Fibroblast of mammary gland (primary cell): ENCODE data around the gene SLC13A2.

ENCODE experiments used
- DNase-seq: peaks from one replicate; pipeline ENCODE4 v3.0.0-alpha.2; 2010; ENCODE audit warnings: low read depth
- H3K4me3 ChIP-seq: 2 replicates; pipeline ENCODE4 v1.5.1; 2011; ENCODE audit warnings: low read depth, mild to moderate bottlenecking, low read length, moderate library complexity; ENCODE audit not compliant: control insufficient read depth
- CTCF ChIP-seq: conservative IDR thresholded peaks from 2 replicates; pipeline ENCODE4 v1.5.1; 2011; ENCODE audit warnings: low read depth, low read length, inconsistent platforms; ENCODE audit not compliant: control insufficient read depth, insufficient read depth

Gene SLC13A2

DNA sequence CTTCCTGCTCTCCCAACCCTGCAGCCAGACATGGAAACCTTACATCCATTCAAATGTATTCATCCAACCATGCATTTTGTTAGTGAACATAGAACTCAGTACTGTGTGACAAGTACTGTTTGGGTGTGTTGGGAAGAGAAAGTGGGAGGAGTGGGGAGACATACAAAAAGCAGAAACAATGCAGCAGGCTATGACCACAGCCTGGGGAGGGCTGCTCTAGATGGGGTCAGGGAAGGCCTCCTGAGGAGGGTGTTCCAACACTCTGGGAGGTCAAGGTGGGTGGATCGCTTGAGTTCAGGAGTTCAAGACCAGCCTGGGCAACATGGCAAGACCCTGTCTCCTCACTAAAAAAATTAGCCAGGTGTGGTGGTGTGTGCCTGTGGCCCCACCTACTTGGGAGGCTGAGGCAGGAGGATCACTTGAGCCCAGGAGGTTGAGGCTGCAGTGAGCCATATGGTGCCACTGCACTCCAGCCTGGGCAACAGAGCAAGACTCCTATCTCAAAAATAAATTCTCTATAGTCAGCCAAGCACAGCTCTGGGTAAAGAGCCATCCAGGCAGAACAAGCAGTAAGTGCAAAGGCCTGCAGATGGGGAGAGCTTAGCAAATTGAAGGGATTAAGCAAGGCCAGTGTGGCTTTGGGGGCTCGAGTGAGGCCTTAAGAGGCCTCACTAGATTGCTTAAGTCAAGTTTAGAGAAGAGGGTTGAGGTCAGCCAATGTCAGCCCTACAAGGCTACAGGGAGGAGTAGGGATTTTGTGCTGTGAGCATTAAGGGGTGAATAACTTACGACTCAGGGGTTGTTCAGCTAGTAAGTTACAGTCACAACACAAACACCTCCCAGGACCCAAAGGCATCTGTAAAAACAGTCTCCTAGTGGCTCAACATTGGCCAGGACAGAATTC, 5.5 kb downstream of the SLC13A2 start:
- TF ChIP-seq CTCF: no peak
- no peak overlapping the region for H3K4me3 ChIP-seq
- DNase-seq: peak; percentile 25

DNA sequence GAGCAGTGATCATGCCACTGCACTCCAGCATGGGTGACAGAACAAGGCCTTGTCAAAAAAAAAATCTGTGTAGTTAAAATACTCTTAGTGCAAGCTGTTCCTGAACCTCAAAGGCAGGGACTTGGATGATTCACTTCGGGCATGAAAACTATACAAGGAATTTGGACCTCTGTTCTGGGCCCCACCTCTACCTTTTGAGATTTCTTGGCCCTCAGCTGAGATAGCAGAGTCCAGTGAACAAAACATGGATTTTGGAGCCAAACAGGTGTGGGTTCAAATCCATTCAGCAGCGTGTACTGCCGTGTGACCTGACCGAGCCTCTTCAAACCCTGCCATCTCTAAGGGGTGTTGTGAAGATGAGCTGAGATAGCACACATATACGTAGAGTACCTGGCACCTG, 6.8 kb downstream of the SLC13A2 start:
- DNase-seq: no peak
- no peak for TF ChIP-seq CTCF
- no peak overlapping the region for H3K4me3 ChIP-seq

- TF ChIP-seq CTCF: no peak
- DNase-seq: no peak
- no peak overlapping the region for H3K4me3 ChIP-seq
Observed at GRCh38 chr17:28480799-28481571, 7.5 kb downstream of the SLC13A2 start.

DNA sequence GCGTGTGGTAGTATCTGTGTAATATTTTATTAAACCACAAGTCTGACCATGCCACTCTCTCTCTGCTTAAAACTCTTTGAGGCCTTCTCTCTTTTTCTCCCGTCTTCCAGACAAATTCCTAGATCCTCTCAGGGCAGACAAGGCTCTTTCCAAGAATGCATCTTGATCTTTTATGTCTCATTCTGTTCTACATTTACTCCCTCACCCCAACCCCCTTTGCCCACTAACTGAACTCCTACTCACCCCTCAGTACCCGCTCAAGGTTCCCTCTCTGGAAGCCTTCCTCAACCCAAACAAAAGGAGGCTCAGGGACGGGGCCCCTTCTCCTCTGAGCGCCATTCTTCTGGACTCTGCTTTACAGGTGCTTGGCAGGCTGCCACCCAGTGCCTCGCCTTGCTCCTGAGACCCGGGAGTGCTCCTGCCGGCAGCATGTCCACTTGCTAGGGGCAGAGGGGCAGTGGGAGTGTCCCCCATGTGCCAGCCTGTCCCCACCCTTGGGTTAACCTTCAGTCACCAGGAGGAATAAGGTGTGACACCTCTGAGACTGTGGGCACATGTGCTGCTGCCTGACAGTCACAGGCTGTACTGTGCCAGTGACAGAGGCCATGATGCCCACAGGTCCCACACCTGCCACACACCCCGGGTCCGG, 9.2 kb downstream of the SLC13A2 start:
- H3K4me3 ChIP-seq: no peak overlapping the region
- DNase-seq: no peak
- TF ChIP-seq CTCF: no peak

DNA sequence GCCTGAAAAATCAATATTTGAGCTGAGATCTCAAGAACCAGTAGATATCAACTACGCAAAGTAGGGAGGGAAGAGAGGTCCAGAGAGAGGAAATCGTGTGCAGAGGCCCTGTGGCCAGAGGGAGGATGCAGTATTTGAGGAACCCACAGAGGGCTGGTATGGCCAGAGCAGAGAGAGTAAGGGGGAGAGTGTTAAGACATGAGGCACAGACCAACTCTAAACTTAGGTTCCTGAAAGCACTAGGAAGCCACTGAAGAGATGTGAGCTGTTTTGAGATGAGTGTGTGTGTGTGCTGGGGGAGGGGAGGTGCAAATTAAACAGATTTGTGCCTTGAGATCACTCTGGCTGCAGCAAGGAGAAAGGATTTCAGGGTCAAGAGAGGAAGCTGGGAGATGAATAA, 10.9 kb downstream of the SLC13A2 start:
- no peak overlapping the region for H3K4me3 ChIP-seq
- TF ChIP-seq CTCF: no peak
- no peak for DNase-seq

GRCh38 chr17:28485049-28485448, 11.6 kb downstream of the SLC13A2 start:
- TF ChIP-seq CTCF: no peak
- DNase-seq: no peak
- H3K4me3 ChIP-seq: no peak overlapping the region
